GM12801 (cell line): Measurements from ENCODE around the gene CT47C1.

Experiments
- CTCF ChIP-seq: IDR thresholded peaks from one replicate; pipeline ENCODE4 v1.5.1; 2011; ENCODE audit warnings: control low read depth; ENCODE audit not compliant: insufficient read length; ENCODE audit errors: extremely low read depth

CT47C1 gene

GRCh38 chrX:119069128-119069527 lies 3.7 kb upstream of the CT47C1 start:
- no peak for TF ChIP-seq CTCF

GRCh38 chrX:119069762-119070161 lies 3.0 kb upstream of the CT47C1 start:
- no peak for TF ChIP-seq CTCF

- no peak for TF ChIP-seq CTCF
Measured at GRCh38 chrX:119071381-119071780, 1.4 kb upstream of the CT47C1 start.

GRCh38 chrX:119073200-119073905 lies 560 bp downstream of the CT47C1 start:
- TF ChIP-seq CTCF: no peak

GRCh38 chrX:119073911-119074310 lies 1.1 kb downstream of the CT47C1 start:
- TF ChIP-seq CTCF: no peak

- no peak for TF ChIP-seq CTCF
Measured at GRCh38 chrX:119075270-119076025, 2.7 kb downstream of the CT47C1 start.

GRCh38 chrX:119082278-119082677 lies 9.5 kb downstream of the CT47C1 start:
- TF ChIP-seq CTCF: no peak
